Body of pancreas (tissue), 4 donors: Measurements from ENCODE around the gene LINGO4.

ENCODE experiments used
- CTCF ChIP-seq, 7 experiments: fragments of 450-650 bp in 4 of 7; fragments of 200-600 bp in 3 of 7; sonication (generic) in 3 of 7; IDR thresholded peaks; one replicate each; pipeline ENCODE4 v1.5.1; 2016 to 2019; ENCODE audit warnings: antibody characterized with exemption in 7 of 7
- POLR2A ChIP-seq, 3 donors: fragments of 450-650 bp; IDR thresholded peaks; one replicate each; pipeline ENCODE4 v1.6.1; 2016; ENCODE audit warnings: antibody characterized with exemption in 3 of 3, mild to moderate bottlenecking in 2 of 3

- no peak for TF ChIP-seq CTCF (IDR thresholded peaks at IDR 0.05)
- TF ChIP-seq POLR2A (IDR thresholded peaks at IDR 0.05), result no peak
Observed at GRCh38 chr1:151806170-151806569, 951 bp upstream of the LINGO4 start.
